Psoas muscle (tissue), 8 donors: ENCODE measurements around the gene CDH7. TPM values are rescaled to one million over a fixed set of nuclear protein-coding genes. Genes with fewer than 3 reads are reported as not detected.

ENCODE experiments used
- ATAC-seq, 4 donors: fragments of 200-7000 bp; cut with Tn5 transposase; one replicate each; pipeline ENCODE4 v1.9.1; 2020; ENCODE audit warnings: moderate library complexity in 3 of 4, mild to moderate bottlenecking in 2 of 4
- DNase-seq, 2 donors: peaks; one replicate each; pipeline ENCODE4 v3.0.0-alpha.2; 2020
- H3K27ac ChIP-seq: fragments of 200-600 bp; one replicate; pipeline ENCODE4 v1.8.0; 2022
- H3K27me3 ChIP-seq, 3 donors: fragments of 200-600 bp in 1 of 3; one replicate each; pipeline versions ENCODE4 v1.6.1 to v1.8.0; 2013 to 2022; ENCODE audit warnings: low read length in 2 of 3, mild to moderate bottlenecking in 2 of 3, moderate library complexity in 1 of 3; ENCODE audit not compliant: insufficient read depth in 3 of 3
- H3K36me3 ChIP-seq, 2 donors: fragments of 200-600 bp in 1 of 2; one replicate each; pipeline versions ENCODE4 v1.6.1 to v1.8.0; 2013 to 2022; ENCODE audit warnings: low read depth in 1 of 2, mild to moderate bottlenecking in 1 of 2, moderate library complexity in 1 of 2; ENCODE audit not compliant: insufficient read depth in 1 of 2
- H3K4me1 ChIP-seq: fragments of 200-600 bp; one replicate; pipeline ENCODE4 v1.8.0; 2022
- H3K4me3 ChIP-seq: fragments of 200-600 bp; one replicate; pipeline ENCODE4 v1.8.0; 2022; ENCODE audit warnings: mild to moderate bottlenecking
- H3K9me3 ChIP-seq: fragments of 200-600 bp; one replicate; pipeline ENCODE4 v1.8.0; 2022
- CTCF ChIP-seq: fragments of 200-600 bp; IDR thresholded peaks from one replicate; pipeline ENCODE4 v1.8.0; 2022; ENCODE audit warnings: antibody characterized with exemption
- WGBS, 3 donors: extraction: QIAGEN DNeasy Blood & Tissue Kit; methylation state at CpG; one replicate each; pipeline versions ENCODE4 v1.1.6 to v1.1.7; 2013; 5-methylcytosine and 5-hydroxymethylcytosine counted together
- intact Hi-C, 2 donors: fragments of 100-400 bp; cut with DNase I; formaldehyde crosslinking; loops; one replicate each; pipeline versions ENCODE4 v1.11.0 to v1.14.2; 2022
- polyA plus RNA-seq, 3 donors: library from polyadenylated mRNA; stranded (reverse); fragments of 200-250 nt; gene quantifications; one replicate each; pipeline ENCODE4 v1.2.3, GENCODE V29; 2013
- total RNA-seq, 4 donors: library from RNA; stranded (reverse); fragmentation: NEBNext Ultra II Directional in 2 of 4; extraction: Animal tissue kit (Norgen Biotek cat#: 25700) in 2 of 4; gene quantifications; one replicate each; pipeline versions ENCODE4 v1.2.1 to v1.2.4, GENCODE V29; 2021 to 2023
- donor health status: healthy with polysubstance abuse.
- donor health status: DM: no; HTN: no; CAD: no; lungs with moderate emphysema.
- donor health status: Bipolar disorder and iron deficiency.
- donor health status: healthy.
- donor health status: DM: yes; HTN: yes; CAD: no.
- donor health status: DM: no; HTN: no; CAD: no.
- donor health status: DM: no; HTN: no; CAD: no.
- donor health status: DM: yes; HTN: yes; CAD: no.

CDH7 gene
- total and polyA plus RNA-seq, 7 donors: under 0.01 TPM; not detected in 6

- H3K4me3 ChIP-seq: no peak overlapping the region
- H3K4me1 ChIP-seq: no peaks in the 10 kb centered on the region
- H3K36me3 ChIP-seq: no peaks in the 10 kb centered on the region
- ATAC-seq (no peak), DNase-seq (no peak)
- TF ChIP-seq CTCF: no peak
- WGBS, 3 donors: 25 to 28% (median 27%) methylated on average over 3 of the region's 3 CpGs
- intact Hi-C loops: no loop called here
- no peaks in the 10 kb centered on the region for H3K27me3 ChIP-seq
- H3K27ac ChIP-seq: no peak overlapping the region
- no peaks in the 10 kb centered on the region for H3K9me3 ChIP-seq
Measured at GRCh38 chr18:65721619-65722018, 29.2 kb upstream of the CDH7 start.

DNA sequence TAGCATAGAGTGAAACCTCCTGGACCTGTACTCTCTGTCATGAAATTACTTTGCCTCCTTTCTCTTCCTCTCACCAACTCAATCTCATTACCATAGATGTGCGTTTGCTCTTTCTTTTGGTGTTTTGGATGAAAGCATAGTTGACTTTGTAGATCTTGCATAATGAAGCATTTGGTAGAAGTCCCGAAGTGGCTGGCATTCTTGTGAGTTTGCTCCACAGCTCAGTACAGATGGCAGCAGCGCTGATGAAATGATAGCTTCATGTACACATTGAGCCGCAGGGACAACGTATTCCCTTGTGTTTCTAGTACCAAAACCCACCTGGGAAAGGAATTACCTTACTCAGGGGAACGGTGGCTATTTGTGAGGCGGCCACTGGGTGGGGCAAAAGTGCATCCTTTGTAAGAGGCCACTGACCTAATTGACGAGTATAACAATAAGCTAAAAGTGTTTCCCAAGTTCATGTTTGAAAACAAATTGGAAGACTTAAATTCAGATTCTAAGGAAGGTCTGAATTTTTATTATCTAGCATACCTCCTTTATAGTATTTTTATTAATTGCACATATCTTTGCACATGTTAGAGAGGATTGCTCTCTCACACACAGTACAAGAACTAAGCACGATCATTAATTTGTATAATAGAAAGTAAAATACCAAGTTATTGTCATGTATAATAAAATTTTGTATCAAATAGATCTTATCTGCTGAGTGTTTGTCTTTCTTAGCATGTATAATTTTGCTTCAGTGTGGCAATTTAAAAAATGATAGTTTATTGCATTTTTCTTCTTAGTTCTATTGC lies 25.4 kb upstream of the CDH7 start:
- 27 to 31% (median 27%) methylated on average over 9 of the region's 9 CpGs for WGBS, 3 donors
- Histone ChIP-seq H3K36me3 (no peaks in the 10 kb centered on the region), H3K27ac (no peak overlapping the region), H3K4me3 (no peak overlapping the region), H3K9me3 (no peaks in the 10 kb centered on the region), H3K27me3 (no peaks in the 10 kb centered on the region), H3K4me1 (no peaks in the 10 kb centered on the region)
- intact Hi-C loops: no loop called here
- no peak for ATAC-seq
- no peak for TF ChIP-seq CTCF
- DNase-seq: no peak

DNA sequence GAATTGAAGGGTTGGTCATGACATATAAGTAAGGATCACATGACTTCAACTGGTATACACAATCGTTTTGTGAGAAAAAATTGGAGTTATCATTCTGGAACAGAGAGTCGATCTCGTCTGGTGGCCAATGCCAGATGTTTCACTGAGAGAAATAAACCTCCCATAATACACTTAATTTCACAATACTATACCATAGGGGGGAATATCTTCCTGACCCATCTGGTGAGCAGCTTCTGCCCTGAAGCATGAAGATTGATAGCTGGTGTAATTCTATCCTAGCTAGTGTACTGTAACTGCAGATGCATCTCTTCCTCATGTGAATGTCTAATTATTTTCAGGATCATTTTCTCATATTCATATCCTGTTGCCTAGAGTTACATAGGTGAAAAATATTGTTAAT lies 15.7 kb upstream of the CDH7 start:
- Histone ChIP-seq H3K4me3 (no peak overlapping the region), H3K36me3 (no peaks in the 10 kb centered on the region), H3K27me3 (no peaks in the 10 kb centered on the region), H3K9me3 (no peaks in the 10 kb centered on the region), H3K27ac (no peak overlapping the region), H3K4me1 (no peaks in the 10 kb centered on the region)
- no peak for DNase-seq
- no peak for TF ChIP-seq CTCF
- ATAC-seq: no peak
- intact Hi-C loops: no loop called here
- 41 to 49% (median 44%) methylated on average over 3 of the region's 3 CpGs for WGBS, 3 donors

DNA sequence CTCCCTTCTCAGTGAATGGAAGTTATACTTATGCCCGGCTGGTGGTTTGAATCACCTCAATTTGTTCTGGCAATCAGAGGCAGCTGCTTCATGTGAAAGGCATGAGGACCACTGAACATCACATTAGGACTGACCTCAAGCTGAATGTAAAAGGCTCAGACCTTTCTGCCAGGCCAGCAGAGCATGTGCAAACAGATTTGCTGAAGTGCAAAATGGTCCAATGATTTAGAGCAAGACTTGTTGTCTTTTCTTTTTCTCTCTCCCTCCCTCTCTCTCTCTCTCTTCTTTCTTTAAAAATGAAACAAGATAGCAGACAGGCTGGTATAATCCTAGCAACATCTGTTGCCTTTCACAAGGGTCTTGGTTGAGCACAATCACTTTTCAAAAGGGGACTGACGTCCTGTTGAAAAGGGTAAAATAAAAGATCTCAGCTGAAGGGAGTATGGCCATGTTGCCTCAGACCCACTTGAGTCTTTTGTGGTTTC lies 13.3 kb upstream of the CDH7 start:
- TF ChIP-seq CTCF: no peak
- Histone ChIP-seq H3K4me3 (no peak overlapping the region), H3K4me1 (no peaks in the 10 kb centered on the region), H3K27ac (no peak overlapping the region), H3K27me3 (no peaks in the 10 kb centered on the region), H3K9me3 (no peaks in the 10 kb centered on the region), H3K36me3 (no peaks in the 10 kb centered on the region)
- DNase-seq (no peak), ATAC-seq (no peak)
- WGBS, 3 donors: 20 to 35% (median 24%) methylated on average over 2 of the region's 2 CpGs
- intact Hi-C loops: no loop called here
